PC-3 (cell line): Measurements from ENCODE around the gene ADGRD1.

Experiments used
- EZH2 ChIP-seq: fragments of 300-600 bp; sonication (generic); IDR thresholded peaks from one replicate; pipeline ENCODE4 v1.6.1; 2017; ENCODE audit warnings: antibody characterized with exemption, mild to moderate bottlenecking, low read length; ENCODE audit not compliant: unreplicated experiment
- TF ChIP-seq, protein P1 (sequence below): fragments of 300-600 bp; sonication (generic); conservative IDR thresholded peaks from 2 replicates; pipeline ENCODE4 v1.5.1; 2017; ENCODE audit warnings: antibody characterized with exemption, low read depth, mild to moderate bottlenecking, low read length

DNA sequence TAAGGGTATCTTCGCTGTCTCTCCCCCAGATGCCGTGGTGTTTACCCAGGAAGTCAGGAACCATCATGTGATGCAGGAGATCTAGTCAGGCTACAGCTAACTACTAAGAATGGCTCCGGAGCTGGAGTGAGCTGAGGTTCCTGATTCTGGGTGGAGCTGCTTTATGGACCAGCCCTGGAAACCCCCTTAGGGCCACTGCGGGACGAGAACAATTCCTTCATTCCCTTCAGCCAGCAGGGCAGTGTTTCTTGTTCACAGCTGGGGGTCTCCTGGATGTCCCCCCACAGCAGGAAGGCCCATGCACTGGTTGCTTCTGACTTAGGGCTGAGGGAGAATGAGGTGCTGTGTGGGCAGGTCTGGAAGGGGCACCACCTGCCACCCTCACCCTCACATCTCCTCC is 199.3 kb downstream of the ADGRD1 start:
- TF ChIP-seq, protein P1, sequence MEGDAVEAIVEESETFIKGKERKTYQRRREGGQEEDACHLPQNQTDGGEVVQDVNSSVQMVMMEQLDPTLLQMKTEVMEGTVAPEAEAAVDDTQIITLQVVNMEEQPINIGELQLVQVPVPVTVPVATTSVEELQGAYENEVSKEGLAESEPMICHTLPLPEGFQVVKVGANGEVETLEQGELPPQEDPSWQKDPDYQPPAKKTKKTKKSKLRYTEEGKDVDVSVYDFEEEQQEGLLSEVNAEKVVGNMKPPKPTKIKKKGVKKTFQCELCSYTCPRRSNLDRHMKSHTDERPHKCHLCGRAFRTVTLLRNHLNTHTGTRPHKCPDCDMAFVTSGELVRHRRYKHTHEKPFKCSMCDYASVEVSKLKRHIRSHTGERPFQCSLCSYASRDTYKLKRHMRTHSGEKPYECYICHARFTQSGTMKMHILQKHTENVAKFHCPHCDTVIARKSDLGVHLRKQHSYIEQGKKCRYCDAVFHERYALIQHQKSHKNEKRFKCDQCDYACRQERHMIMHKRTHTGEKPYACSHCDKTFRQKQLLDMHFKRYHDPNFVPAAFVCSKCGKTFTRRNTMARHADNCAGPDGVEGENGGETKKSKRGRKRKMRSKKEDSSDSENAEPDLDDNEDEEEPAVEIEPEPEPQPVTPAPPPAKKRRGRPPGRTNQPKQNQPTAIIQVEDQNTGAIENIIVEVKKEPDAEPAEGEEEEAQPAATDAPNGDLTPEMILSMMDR = no peak
- TF ChIP-seq EZH2 = no peak
